AG10803 (cell line): ENCODE results near the gene NF2.
A peak's percentile ranks its signal among the peaks of the same experiment; 100 is the strongest.

Experiments
- DNase-seq: peaks from one replicate; pipeline ENCODE4 v3.0.0; 2010; ENCODE audit warnings: low read depth
- H3K4me3 ChIP-seq: 2 replicates; pipeline ENCODE4 v1.5.1; 2011; ENCODE audit warnings: mild to moderate bottlenecking, low read length, control low read depth
- CTCF ChIP-seq: conservative IDR thresholded peaks from 2 replicates; pipeline ENCODE4 v1.5.1; 2011; ENCODE audit warnings: mild to moderate bottlenecking, low read length, control low read depth, inconsistent platforms

NF2 gene

GRCh38 chr22:29722587-29722986 is 119.2 kb downstream of the NF2 start:
- no peak for TF ChIP-seq CTCF
- DNase-seq, result no peak
- H3K4me3 ChIP-seq, result no peak overlapping the region

DNA sequence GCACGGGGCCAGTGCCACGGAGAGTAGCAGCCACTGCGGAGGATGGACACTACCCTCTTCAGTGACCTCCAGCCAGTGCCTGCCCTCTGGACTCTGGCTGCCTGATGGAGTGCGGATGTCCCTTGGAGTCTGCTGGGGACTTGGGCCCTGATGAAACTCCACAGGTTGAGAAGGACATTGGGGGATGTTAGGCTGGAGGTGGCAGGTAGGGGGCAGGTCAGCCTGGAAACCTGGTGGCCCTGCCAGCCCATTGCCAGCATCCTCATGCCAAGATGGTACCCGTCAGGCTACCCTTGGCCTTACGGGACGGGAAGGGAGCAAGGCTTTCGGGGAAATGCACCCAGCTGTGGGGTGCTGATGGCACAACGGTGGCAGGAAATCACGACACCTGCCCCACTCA is 120.3 kb downstream of the NF2 start:
- no peak for TF ChIP-seq CTCF
- no peak overlapping the region for H3K4me3 ChIP-seq
- DNase-seq, result no peak

DNA sequence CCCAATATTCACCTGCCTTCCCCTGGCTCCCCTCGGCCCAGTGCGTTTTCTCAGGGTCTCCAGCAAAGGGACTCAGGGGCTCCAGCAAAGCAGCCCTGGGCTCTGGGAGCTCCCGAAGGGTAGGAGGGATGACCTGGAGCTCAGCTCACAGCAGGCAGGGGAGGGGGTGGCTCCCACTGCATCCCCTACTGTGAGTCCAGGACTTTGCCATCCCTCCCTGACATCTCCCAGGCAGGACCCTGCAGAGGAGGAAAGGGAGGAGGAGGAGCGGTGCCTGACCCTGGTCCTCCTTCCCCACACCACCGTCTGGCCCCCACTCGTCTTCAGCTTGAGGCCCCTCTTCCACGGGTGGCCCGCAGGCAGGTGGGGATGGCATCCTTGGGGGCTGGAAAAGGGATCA is 121.4 kb downstream of the NF2 start:
- no peak for TF ChIP-seq CTCF
- no peak for DNase-seq
- H3K4me3 ChIP-seq, result no peak overlapping the region

- no peak overlapping the region for H3K4me3 ChIP-seq
- TF ChIP-seq CTCF, result no peak
- no peak for DNase-seq
Observed at GRCh38 chr22:29726106-29726505, 122.7 kb downstream of the NF2 start.

- no peak for DNase-seq
- no peak overlapping the region for H3K4me3 ChIP-seq
- TF ChIP-seq CTCF, result no peak
Observed at GRCh38 chr22:29726512-29727130, 123.2 kb downstream of the NF2 start.

DNA sequence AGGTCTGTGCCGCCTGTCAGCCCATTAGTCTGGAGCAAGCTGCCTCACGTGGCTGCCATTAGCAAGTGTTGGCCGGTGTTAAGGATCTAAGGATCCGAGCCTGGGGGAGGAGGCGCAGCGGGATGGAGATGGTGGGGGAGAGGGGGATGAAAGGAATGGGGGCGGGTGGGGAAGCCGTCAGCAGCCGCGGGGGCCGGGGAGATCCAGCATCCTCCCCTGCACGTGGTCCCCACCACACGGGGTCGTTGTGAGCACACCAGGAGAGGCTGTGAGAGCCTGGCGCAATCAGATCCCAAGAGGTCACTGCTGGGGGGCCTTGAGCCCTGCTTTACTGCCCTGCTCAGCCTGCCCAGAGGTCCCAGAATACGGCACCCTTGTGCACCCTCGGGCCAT is 123.7 kb downstream of the NF2 start:
- TF ChIP-seq CTCF, result peak; percentile 43
- peak; percentile 21 for DNase-seq
- H3K4me3 ChIP-seq, result no peak overlapping the region

DNA sequence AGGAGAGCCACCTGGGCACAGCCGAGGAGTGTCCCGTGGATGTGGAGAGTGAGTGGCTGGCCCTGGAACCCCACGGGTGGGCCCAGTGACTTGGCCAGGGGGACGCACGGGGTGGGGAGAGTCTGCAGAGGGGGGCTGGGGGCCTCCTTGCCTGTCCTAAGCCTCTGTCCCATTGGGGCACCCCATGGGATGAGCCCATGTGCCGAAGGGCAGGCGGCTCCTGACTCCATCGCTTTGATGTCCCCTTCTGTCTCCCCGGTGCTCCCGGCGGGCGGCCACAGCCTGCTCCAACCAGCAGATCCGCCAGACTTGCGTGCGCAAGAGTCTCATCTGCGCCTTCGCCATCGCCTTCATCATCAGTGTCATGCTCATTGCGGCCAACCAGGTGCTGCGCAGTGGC is 125.7 kb downstream of the NF2 start:
- H3K4me3 ChIP-seq, result no peak overlapping the region
- no peak for TF ChIP-seq CTCF
- DNase-seq, result no peak
